GM21390 (cell line): ENCODE measurements around the gene ODC1.
"Not testable (repeated sequence)": the region's sequence is repeated elsewhere in the genome, so short reads cannot be mapped to it uniquely, and the experiment has no call there.

ENCODE experiments used
- ATAC-seq: cut with Tn5 transposase; IDR thresholded peaks from one replicate; pipeline ENCODE4 v1.9.1; 2021; ENCODE audit not compliant: unreplicated experiment

ODC1 gene

GRCh38 chr2:10478916-10479315 is 30.8 kb upstream of the ODC1 start:
- no peak for ATAC-seq

GRCh38 chr2:10478298-10478625 is 30.1 kb upstream of the ODC1 start:
- ATAC-seq: no peak

GRCh38 chr2:10477443-10478297 is 29.5 kb upstream of the ODC1 start:
- no peak for ATAC-seq

GRCh38 chr2:10476723-10477442 is 28.8 kb upstream of the ODC1 start:
- ATAC-seq: no peak

GRCh38 chr2:10475811-10476660 is 27.9 kb upstream of the ODC1 start:
- no peak for ATAC-seq

- ATAC-seq: no peak
These were observed 27.1 kb upstream of the ODC1 start for GRCh38 chr2:10475221-10475722.

- no peak for ATAC-seq
These were observed 25.1 kb upstream of the ODC1 start for GRCh38 chr2:10473121-10473756.

- ATAC-seq: no peak
These were observed 23.8 kb upstream of the ODC1 start for GRCh38 chr2:10471955-10472354.

GRCh38 chr2:10471046-10471571 is 23.0 kb upstream of the ODC1 start:
- ATAC-seq: no peak

- no peak for ATAC-seq
These were observed 22.0 kb upstream of the ODC1 start for GRCh38 chr2:10469955-10470608.

- no peak for ATAC-seq
These were observed 21.2 kb upstream of the ODC1 start for GRCh38 chr2:10469301-10469700.

- no peak for ATAC-seq
These were observed 19.3 kb upstream of the ODC1 start for GRCh38 chr2:10467401-10467800.

- no peak for ATAC-seq
These were observed 18.7 kb upstream of the ODC1 start for GRCh38 chr2:10466801-10467200.

GRCh38 chr2:10465910-10466309 is 17.8 kb upstream of the ODC1 start:
- no peak for ATAC-seq

- ATAC-seq: no peak
These were observed 14.3 kb upstream of the ODC1 start for GRCh38 chr2:10462178-10463083.

- ATAC-seq: no peak
These were observed 12.3 kb upstream of the ODC1 start for GRCh38 chr2:10460366-10460796.

GRCh38 chr2:10457846-10458598 is 9.9 kb upstream of the ODC1 start:
- ATAC-seq: no peak

GRCh38 chr2:10457195-10457594 is 9.1 kb upstream of the ODC1 start:
- ATAC-seq: not testable (repeated sequence)
